Measurements from ENCODE around the gene SAMD10.

- no peak for TF ChIP-seq CTCF (IDR thresholded peaks at IDR 0.05)
- no peak for TF ChIP-seq ZFX (IDR thresholded peaks at IDR 0.05; ENCODE audit: borderline replicate concordance)
Measured at GRCh38 chr20:63932606-63933160, 46.8 kb downstream of the SAMD10 start.

Measured in 22Rv1 (cell line).